A549 (cell line): Measurements from ENCODE around the gene CHST11.

Source experiments
- CHD2 ChIP-seq: fragments of 150-350 bp; IDR thresholded peaks from 2 replicates; pipeline ENCODE4 v1.6.1; 2014; ENCODE audit warnings: low read length; ENCODE audit not compliant: partially characterized antibody
- CHD4 ChIP-seq: fragments of 200-600 bp; sonication (generic); IDR thresholded peaks from 2 replicates; pipeline ENCODE4 v1.6.1; 2016; ENCODE audit warnings: antibody characterized with exemption, mild to moderate bottlenecking, borderline replicate concordance
- CTCF ChIP-seq: fragments of >200 bp; sonication (Bioruptor Twin); formaldehyde crosslinking; IDR thresholded peaks from 3 replicates; pipeline ENCODE4 v1.5.1; 2016
- EP300 ChIP-seq, 2 experiments: fragments of >200 bp; sonication (Bioruptor Twin); formaldehyde crosslinking; IDR thresholded peaks; 2 replicates in 1 of 2; 3 replicates in 1 of 2; pipeline ENCODE4 v1.6.1; 2016 to 2017
- HMGXB4 ChIP-seq: fragments of 250-450 bp; sonication (Bioruptor Pico); IDR thresholded peaks from 2 replicates; pipeline ENCODE4 v1.5.0; 2021; ENCODE audit warnings: mild to moderate bottlenecking, moderate library complexity, borderline replicate concordance
- HOXB5 ChIP-seq: fragments of 250-450 bp; sonication (Bioruptor Pico); IDR thresholded peaks from 2 replicates; pipeline ENCODE4 v1.5.0; 2020; ENCODE audit warnings: mild to moderate bottlenecking, moderate library complexity
- KDM1A ChIP-seq: fragments of 200-600 bp; sonication (generic); IDR thresholded peaks from 2 replicates; pipeline ENCODE4 v1.6.1; 2016; ENCODE audit warnings: low read depth, mild to moderate bottlenecking
- POLR2A ChIP-seq: IDR thresholded peaks from 2 replicates; pipeline ENCODE4 v1.6.1; 2012; ENCODE audit warnings: mild to moderate bottlenecking, low read length
- POLR2AphosphoS2 ChIP-seq: conservative IDR thresholded peaks from 2 replicates; pipeline ENCODE4 v1.6.1; 2012; ENCODE audit warnings: low read length, improper control_type of control experiment, inconsistent platforms
- REST ChIP-seq: fragments of 200-600 bp; sonication (generic); IDR thresholded peaks from 2 replicates; pipeline ENCODE4 v1.6.1; 2016; ENCODE audit warnings: antibody characterized with exemption, mild to moderate bottlenecking, moderate library complexity
- RFX5 ChIP-seq: fragments of 450-650 bp; IDR thresholded peaks from 2 replicates; pipeline ENCODE4 v1.7.1; 2014; ENCODE audit warnings: antibody characterized with exemption, mild to moderate bottlenecking, moderate library complexity
- TP53 ChIP-seq: fragments of 250-450 bp; sonication (Bioruptor Pico); IDR thresholded peaks from 2 replicates; pipeline ENCODE4 v1.5.0; 2021; ENCODE audit warnings: mild to moderate bottlenecking, moderate library complexity

GRCh38 chr12:104411826-104412641 lies 44.7 kb upstream of the CHST11 start:
- TF ChIP-seq EP300 (IDR thresholded peaks at IDR 0.05) (no peak), POLR2AphosphoS2 (no peak), CHD2 (no peak), POLR2A (no peak), KDM1A (no peak), CTCF (no peak), REST (no peak), HMGXB4 (CRISPR knock-in tag) (no peak), CHD4 (no peak), HOXB5 (CRISPR knock-in tag) (no peak), RFX5 (no peak), TP53 (CRISPR knock-in tag) (no peak)
